Psoas muscle (tissue), 8 donors: Measurements from ENCODE around the gene PRPH2. TPM values are rescaled to one million over a fixed set of nuclear protein-coding genes. Genes with fewer than 3 reads are reported as not detected.

ENCODE experiments used
- ATAC-seq, 4 donors: fragments of 200-7000 bp; cut with Tn5 transposase; one replicate each; pipeline ENCODE4 v1.9.1; 2020; ENCODE audit warnings: moderate library complexity in 3 of 4, mild to moderate bottlenecking in 2 of 4
- DNase-seq, 2 donors: peaks; one replicate each; pipeline ENCODE4 v3.0.0-alpha.2; 2020
- H3K27ac ChIP-seq: fragments of 200-600 bp; one replicate; pipeline ENCODE4 v1.8.0; 2022
- H3K27me3 ChIP-seq, 3 donors: fragments of 200-600 bp in 1 of 3; one replicate each; pipeline versions ENCODE4 v1.6.1 to v1.8.0; 2013 to 2022; ENCODE audit warnings: low read length in 2 of 3, mild to moderate bottlenecking in 2 of 3, moderate library complexity in 1 of 3; ENCODE audit not compliant: insufficient read depth in 3 of 3
- H3K36me3 ChIP-seq, 2 donors: fragments of 200-600 bp in 1 of 2; one replicate each; pipeline versions ENCODE4 v1.6.1 to v1.8.0; 2013 to 2022; ENCODE audit warnings: low read depth in 1 of 2, mild to moderate bottlenecking in 1 of 2, moderate library complexity in 1 of 2; ENCODE audit not compliant: insufficient read depth in 1 of 2
- H3K4me1 ChIP-seq: fragments of 200-600 bp; one replicate; pipeline ENCODE4 v1.8.0; 2022
- H3K4me3 ChIP-seq: fragments of 200-600 bp; one replicate; pipeline ENCODE4 v1.8.0; 2022; ENCODE audit warnings: mild to moderate bottlenecking
- H3K9me3 ChIP-seq: fragments of 200-600 bp; one replicate; pipeline ENCODE4 v1.8.0; 2022
- CTCF ChIP-seq: fragments of 200-600 bp; IDR thresholded peaks from one replicate; pipeline ENCODE4 v1.8.0; 2022; ENCODE audit warnings: antibody characterized with exemption
- WGBS, 3 donors: extraction: QIAGEN DNeasy Blood & Tissue Kit; methylation state at CpG; one replicate each; pipeline versions ENCODE4 v1.1.6 to v1.1.7; 2013; 5-methylcytosine and 5-hydroxymethylcytosine counted together
- intact Hi-C, 2 donors: fragments of 100-400 bp; cut with DNase I; formaldehyde crosslinking; loops; one replicate each; pipeline versions ENCODE4 v1.11.0 to v1.14.2; 2022
- polyA plus RNA-seq, 3 donors: library from polyadenylated mRNA; stranded (reverse); fragments of 200-250 nt; gene quantifications; one replicate each; pipeline ENCODE4 v1.2.3, GENCODE V29; 2013
- total RNA-seq, 4 donors: library from RNA; stranded (reverse); fragmentation: NEBNext Ultra II Directional in 2 of 4; extraction: Animal tissue kit (Norgen Biotek cat#: 25700) in 2 of 4; gene quantifications; one replicate each; pipeline versions ENCODE4 v1.2.1 to v1.2.4, GENCODE V29; 2021 to 2023
- donor health status: healthy with polysubstance abuse.
- donor health status: DM: no; HTN: no; CAD: no; lungs with moderate emphysema.
- donor health status: Bipolar disorder and iron deficiency.
- donor health status: healthy.
- donor health status: DM: yes; HTN: yes; CAD: no.
- donor health status: DM: no; HTN: no; CAD: no.
- donor health status: DM: no; HTN: no; CAD: no.
- donor health status: DM: yes; HTN: yes; CAD: no.

The PRPH2 gene
- total and polyA plus RNA-seq, 7 donors = 0.13 to 4.9 (median 2.8) TPM

- ATAC-seq (no peak), DNase-seq (no peak)
- intact Hi-C loops = no loop called here
- H3K4me3 ChIP-seq = no peak overlapping the region
- H3K9me3 ChIP-seq = no peaks in the 10 kb centered on the region
- no peak overlapping the region for H3K27ac ChIP-seq
- no peaks in the 10 kb centered on the region for H3K36me3 ChIP-seq
- no peaks in the 10 kb centered on the region for H3K27me3 ChIP-seq
- H3K4me1 ChIP-seq = peaks cover 19% of the 10 kb centered on the region
- WGBS, 3 donors = 82 to 85% (median 83%) methylated on average over 3 of the region's 3 CpGs
- no peak for TF ChIP-seq CTCF
Observed at GRCh38 chr6:42751055-42751454, 28.7 kb upstream of the PRPH2 start.

- 46 to 59% (median 52%) methylated on average over 8 of the region's 8 CpGs for WGBS, 3 donors
- no peak for TF ChIP-seq CTCF
- Histone ChIP-seq H3K27me3 (no peaks in the 10 kb centered on the region), H3K36me3 (no peaks in the 10 kb centered on the region), H3K9me3 (no peaks in the 10 kb centered on the region), H3K4me1 (peaks cover 27% of the 10 kb centered on the region), H3K27ac (peak overlapping the region; percentile 99), H3K4me3 (peak overlapping the region; percentile 97)
- no peak for DNase-seq
- ATAC-seq = no peak
- intact Hi-C loops = loop anchor here in 1 of 2 donors (2.0 kb wide), 1 partner anchor 28 kb away; no protein-coding TSS in a partner anchor
Observed at GRCh38 chr6:42748203-42748898, 26.0 kb upstream of the PRPH2 start.

GRCh38 chr6:42746463-42747391, 24.3 kb upstream of the PRPH2 start:
- Histone ChIP-seq H3K4me1 (peaks cover 33% of the 10 kb centered on the region), H3K36me3 (no peaks in the 10 kb centered on the region), H3K27ac (peak overlapping the region; percentile 99), H3K4me3 (peak overlapping the region; percentile 97), H3K27me3 (no peaks in the 10 kb centered on the region), H3K9me3 (no peaks in the 10 kb centered on the region)
- ATAC-seq (peak; percentile 54 to 71 (median 62)), DNase-seq (peak; percentile 82 to 90)
- TF ChIP-seq CTCF = no peak
- 0% methylated on average over 45 to 55 of the region's 55 CpGs for WGBS, 3 donors
- intact Hi-C loops = loop anchor here (1.0 to 2.0 kb wide), 3 partner anchors 36 to 132 kb away; partner anchors contain the start of genes BICRAL (in 2 of the 2) and RPL7L1 (in 1 of the 2)

- Histone ChIP-seq H3K27me3 (no peaks in the 10 kb centered on the region), H3K4me3 (peak within 1 kb of the TSS; percentile 97), H3K36me3 (no peaks in the 10 kb centered on the region), H3K9me3 (no peaks in the 10 kb centered on the region), H3K4me1 (peaks cover 33% of the 10 kb centered on the region), H3K27ac (peak within 1 kb of the TSS; percentile 99)
- no peak for TF ChIP-seq CTCF
- intact Hi-C loops = loop anchor here (1.0 to 2.0 kb wide), 3 partner anchors 36 to 133 kb away; partner anchors contain the start of genes BICRAL (in 2 of the 2) and RPL7L1 (in 1 of the 2)
- WGBS, 3 donors = 0 to 1% (median 0%) methylated on average over 56 to 57 of the region's 57 CpGs
- ATAC-seq (peak; percentile 86 to 91 (median 87)), DNase-seq (peak; percentile 95 to 97)
Observed at GRCh38 chr6:42745640-42746462, 23.5 kb upstream of the PRPH2 start, which contains the start of gene TBCC. Gene TBCC, minus strand, starts transcription at chr6:42746103. Its CDS starts 30 bp downstream, at chr6:42746073.
